ENCODE data around the gene LAMC2. TPM values are rescaled to one million over a fixed set of nuclear protein-coding genes. Genes with fewer than 3 reads are reported as not detected.
A peak's percentile ranks its signal among the peaks of the same experiment; 100 is the strongest.

LAMC2 gene
- total and polyA plus RNA-seq, 2 of the 8 experiments (the other 6 are each of a cell fraction or from before 2014, with no cell fraction given): 4.6 to 12.9 TPM

GRCh38 chr1:183235503-183235902 is 49.4 kb downstream of the LAMC2 start:
- Histone ChIP-seq H3K4me2 (ENCODE audit: insufficient read depth in 1 of 2, low read depth in 2 of 2, low read length in 2 of 2) (peak overlapping the region; percentile 52 to 58; a peak in 3 of 4 replicates), H2BK20ac (ENCODE audit: low read length) (no peak overlapping the region), H4K8ac (ENCODE audit: extremely low read depth, insufficient read depth, low read length) (no peak overlapping the region; the same call in 1 of the 2 replicates), H3K4me1 (replicated peaks in 1 of 4; ENCODE audit: control insufficient read depth in 3 of 4, insufficient read depth in 4 of 4, low read length in 3 of 4) (peaks cover 7 to 12% (median 10%) of the 10 kb centered on the region in 4 experiments; a peak in 6 of 7 replicates), H3K9me3 (ENCODE audit: insufficient read depth in 2 of 2, low read depth in 1 of 2, low read length in 1 of 2) (no peaks in the 10 kb centered on the region), H3K14ac (ENCODE audit: insufficient read length) (no peak overlapping the region), H3K27ac (ENCODE audit: low read depth, low read length) (no peak overlapping the region), H3K4ac (replicated peaks; ENCODE audit: insufficient read length, low read depth, low read length) (no peak overlapping the region), H3K27me3 (replicated peaks in 1 of 4; ENCODE audit: control insufficient read depth in 3 of 4, extremely low read depth in 1 of 4, insufficient read depth in 3 of 4, low read length in 3 of 4) (no peaks in the 10 kb centered on the region), H3K23ac (ENCODE audit: insufficient read length) (no peak overlapping the region), H3K36me3 (ENCODE audit: control insufficient read depth in 2 of 4, insufficient read depth in 4 of 4, low read length in 3 of 4) (peaks cover 0 to 3% (median 0%) of the 10 kb centered on the region in 4 experiments; a peak in 1 of 8 replicates), H4K91ac (replicated peaks; ENCODE audit: insufficient read length, low read length) (peak overlapping the region; percentile 79), H3K9ac (replicated peaks in 1 of 4; ENCODE audit: extremely low read depth in 1 of 4, low read depth in 3 of 4, low read length in 3 of 4) (no peak overlapping the region), H3K4me3 (ENCODE audit: extremely low read depth in 1 of 4, insufficient read depth in 2 of 4, low read depth in 3 of 4, low read length in 4 of 4) (peak overlapping the region in 1 of 4 experiments; percentile 44; a peak in 1 of 8 replicates), H4K5ac (ENCODE audit: insufficient read length, low read depth, low read length) (peak overlapping the region; percentile 52), H2BK15ac (ENCODE audit: low read length) (no peak overlapping the region), H2AK5ac (ENCODE audit: low read depth, low read length) (no peak overlapping the region), H3K18ac (ENCODE audit: extremely low read depth, low read length) (no peak overlapping the region), H3K23me2 (ENCODE audit: low read depth, low read length) (no peaks in the 10 kb centered on the region; the same call in 1 of the 2 replicates), H2BK5ac (ENCODE audit: low read depth, low read length) (0 out of 2 replicates have a peak overlapping the region, but pooled peaks have one; percentile 8), H2BK120ac (replicated peaks; ENCODE audit: low read depth, low read length) (no peak overlapping the region), H2AFZ (ENCODE audit: low read length) (no peak overlapping the region), H2BK12ac (ENCODE audit: low read depth, low read length) (no peak overlapping the region), H3K79me2 (ENCODE audit: control insufficient read depth in 1 of 2, insufficient read depth in 2 of 2, low read length in 2 of 2) (no peaks in the 10 kb centered on the region), H4K20me1 (replicated peaks in 1 of 2; ENCODE audit: control insufficient read depth in 1 of 2, insufficient read depth in 2 of 2, low read length in 2 of 2) (no peaks in the 10 kb centered on the region), H3K79me1 (ENCODE audit: low read depth, low read length) (no peaks in the 10 kb centered on the region), H3K56ac (replicated peaks; ENCODE audit: insufficient read length, low read depth, low read length) (no peak overlapping the region)
- CTCF ChIA-PET (ENCODE audit: partially characterized antibody): interaction anchor here (0.8 to 2.3 kb wide), 27 partner anchors 11 to 420 kb away, joined by 3 to 15 read pairs (median 5); no protein-coding TSS in a partner anchor
- FAIRE-seq: no peak
- 76% methylated on average over 14 of the region's 14 CpGs; no CpG with 5 or more reads in 1 of the 2 experiments for WGBS, 2 experiments (ENCODE audit: extremely low coverage in 1 of 2, insufficient coverage in 1 of 2, insufficient read length in 1 of 2, insufficient replicate concordance in 2 of 2, low coverage in 1 of 2, low lambda C conversion rate in 2 of 2, missing lambda C conversion rate in 1 of 2)
- POLR2A ChIA-PET (ENCODE audit: partially characterized antibody): interaction anchor here (1.1 to 2.0 kb wide), 4 partner anchors 11 to 43 kb away, joined by 3 to 5 read pairs (median 4); no protein-coding TSS in a partner anchor
- no peak for DNase-seq (ENCODE audit: low read depth in 1 of 2, low spot score in 2 of 2)
- TF ChIP-seq RFX5 (IDR thresholded peaks at IDR 0.05; ENCODE audit: borderline replicate concordance, low read depth, low read length) (no peak), BCL11A (IDR thresholded peaks at IDR 0.05; ENCODE audit: low read depth in 2 of 2, low read length in 2 of 2) (no peak), RNF2 (IDR thresholded peaks at IDR 0.05; ENCODE audit: borderline replicate concordance, low read depth, low read length, missing control alignments, poor library complexity, severe bottlenecking) (no peak), RAD21 (IDR thresholded peaks at IDR 0.05 in 1 of 2, conservative IDR thresholded peaks at IDR 0.05 in 1 of 2; ENCODE audit: low read depth in 2 of 2, low read length in 2 of 2) (no peak), NRF1 (IDR thresholded peaks at IDR 0.05; ENCODE audit: low read depth, low read length) (no peak), ZNF274 (IDR thresholded peaks at IDR 0.05; ENCODE audit: borderline replicate concordance, extremely low read depth, low read length) (no peak), ATF2 (IDR thresholded peaks at IDR 0.05; ENCODE audit: low read length) (no peak), TAF1 (IDR thresholded peaks at IDR 0.05; ENCODE audit: low read depth, low read length) (no peak)
- TF ChIP-seq, protein P1, sequence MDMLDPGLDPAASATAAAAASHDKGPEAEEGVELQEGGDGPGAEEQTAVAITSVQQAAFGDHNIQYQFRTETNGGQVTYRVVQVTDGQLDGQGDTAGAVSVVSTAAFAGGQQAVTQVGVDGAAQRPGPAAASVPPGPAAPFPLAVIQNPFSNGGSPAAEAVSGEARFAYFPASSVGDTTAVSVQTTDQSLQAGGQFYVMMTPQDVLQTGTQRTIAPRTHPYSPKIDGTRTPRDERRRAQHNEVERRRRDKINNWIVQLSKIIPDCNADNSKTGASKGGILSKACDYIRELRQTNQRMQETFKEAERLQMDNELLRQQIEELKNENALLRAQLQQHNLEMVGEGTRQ (IDR thresholded peaks at IDR 0.05; ENCODE audit: low read length): no peak
